Measurements from ENCODE around the gene MYO5A. TPM values are rescaled to one million over a fixed set of nuclear protein-coding genes. Genes with fewer than 3 reads are reported as not detected.
A peak's percentile ranks its signal among the peaks of the same experiment; 100 is the strongest.

MYO5A gene
- total RNA-seq, 1 donor, result 54.3 TPM

DNA sequence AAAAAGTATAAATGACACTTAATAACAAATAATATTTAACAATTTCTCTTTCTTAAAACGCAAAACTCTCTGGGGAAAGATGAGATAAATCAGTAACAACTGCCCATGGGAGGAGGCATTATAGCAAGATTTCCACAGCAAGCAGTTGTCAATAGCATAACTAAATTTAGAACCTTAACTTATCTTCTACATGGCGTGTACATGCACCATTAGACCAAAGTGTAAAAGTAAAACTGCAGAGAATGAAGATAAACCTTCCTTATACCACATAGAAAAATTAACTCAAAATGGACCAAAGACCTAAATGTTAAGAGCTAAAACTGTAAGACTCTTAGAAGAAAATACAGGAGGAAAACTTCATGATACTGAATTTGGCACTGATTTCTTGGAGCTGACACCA is 39.9 kb downstream of the MYO5A start:
- Histone ChIP-seq H3K36me3 (ENCODE audit: insufficient read depth, low read length) (no peaks in the 10 kb centered on the region), H3K4me1 (ENCODE audit: insufficient read depth, low read length) (peaks cover 3% of the 10 kb centered on the region), H2AFZ (ENCODE audit: low read length) (no peak overlapping the region), H4K20me1 (ENCODE audit: insufficient read depth, low read length) (no peaks in the 10 kb centered on the region), H3K9me3 (ENCODE audit: low read depth, low read length) (no peaks in the 10 kb centered on the region), H3K4me3 (ENCODE audit: insufficient read depth, low read length) (no peak overlapping the region), H3K79me2 (ENCODE audit: insufficient read depth, low read length) (peaks cover 53% of the 10 kb centered on the region), H3K4me2 (ENCODE audit: insufficient read depth, low read length) (no peak overlapping the region), H3K27ac (ENCODE audit: low read depth, low read length) (no peak overlapping the region), H3K27me3 (ENCODE audit: insufficient read depth, low read length) (no peaks in the 10 kb centered on the region)
- TF ChIP-seq, protein P1, sequence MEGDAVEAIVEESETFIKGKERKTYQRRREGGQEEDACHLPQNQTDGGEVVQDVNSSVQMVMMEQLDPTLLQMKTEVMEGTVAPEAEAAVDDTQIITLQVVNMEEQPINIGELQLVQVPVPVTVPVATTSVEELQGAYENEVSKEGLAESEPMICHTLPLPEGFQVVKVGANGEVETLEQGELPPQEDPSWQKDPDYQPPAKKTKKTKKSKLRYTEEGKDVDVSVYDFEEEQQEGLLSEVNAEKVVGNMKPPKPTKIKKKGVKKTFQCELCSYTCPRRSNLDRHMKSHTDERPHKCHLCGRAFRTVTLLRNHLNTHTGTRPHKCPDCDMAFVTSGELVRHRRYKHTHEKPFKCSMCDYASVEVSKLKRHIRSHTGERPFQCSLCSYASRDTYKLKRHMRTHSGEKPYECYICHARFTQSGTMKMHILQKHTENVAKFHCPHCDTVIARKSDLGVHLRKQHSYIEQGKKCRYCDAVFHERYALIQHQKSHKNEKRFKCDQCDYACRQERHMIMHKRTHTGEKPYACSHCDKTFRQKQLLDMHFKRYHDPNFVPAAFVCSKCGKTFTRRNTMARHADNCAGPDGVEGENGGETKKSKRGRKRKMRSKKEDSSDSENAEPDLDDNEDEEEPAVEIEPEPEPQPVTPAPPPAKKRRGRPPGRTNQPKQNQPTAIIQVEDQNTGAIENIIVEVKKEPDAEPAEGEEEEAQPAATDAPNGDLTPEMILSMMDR (IDR thresholded peaks at IDR 0.05; ENCODE audit: extremely low read depth, low read depth, low read length), result no peak
- no peak for DNase-seq (ENCODE audit: insufficient read length, low spot score, missing footprints)

DNA sequence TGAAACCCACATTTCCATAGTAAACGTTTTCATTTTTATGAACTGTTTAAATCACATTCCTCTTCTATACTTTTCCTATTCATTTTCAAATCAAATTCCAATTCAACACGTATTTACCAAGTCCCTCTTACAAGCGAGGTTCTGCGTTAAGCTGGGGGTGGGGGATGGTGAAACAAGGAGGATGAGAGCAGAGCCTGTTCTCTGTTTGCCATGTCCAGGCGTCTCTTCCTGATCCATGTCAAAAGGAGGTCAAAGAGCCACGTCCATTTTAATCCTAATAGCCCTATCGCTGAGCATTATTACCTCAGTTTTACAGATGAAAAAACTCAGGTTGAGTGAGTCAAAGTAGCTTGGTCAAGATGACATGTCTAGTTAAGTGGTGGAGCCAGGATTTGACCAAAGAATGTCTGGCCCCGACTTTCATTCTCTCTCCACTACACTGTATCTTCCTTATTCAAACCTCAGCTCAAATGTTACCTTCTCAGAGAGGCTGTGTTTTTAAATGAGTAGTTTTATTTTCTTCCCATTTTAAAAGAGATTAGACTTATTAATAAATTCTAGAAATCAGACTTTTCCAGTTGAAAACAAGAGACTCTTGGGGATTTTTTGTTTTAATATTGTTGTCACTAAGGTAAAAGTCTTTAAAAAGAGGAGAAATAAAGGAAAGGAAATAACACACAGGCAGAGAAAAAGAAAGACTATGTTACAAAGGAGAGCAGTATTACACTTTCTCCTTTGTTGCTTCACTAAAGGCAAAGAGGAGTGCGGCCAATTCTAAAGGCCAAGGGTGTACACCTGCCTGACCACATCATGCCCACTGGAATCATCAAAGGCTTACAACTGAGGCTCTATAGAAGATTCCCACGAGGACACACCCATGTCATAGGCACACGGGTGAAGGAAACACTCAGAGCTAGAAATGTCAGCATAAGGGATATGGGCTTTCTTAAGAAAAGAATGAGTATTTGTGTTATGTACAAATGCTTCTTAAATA is 42.4 kb downstream of the MYO5A start:
- Histone ChIP-seq H3K36me3 (ENCODE audit: insufficient read depth, low read length) (no peaks in the 10 kb centered on the region), H3K4me3 (ENCODE audit: insufficient read depth, low read length) (no peak overlapping the region), H3K9me3 (ENCODE audit: low read depth, low read length) (no peaks in the 10 kb centered on the region), H3K79me2 (ENCODE audit: insufficient read depth, low read length) (peaks cover 52% of the 10 kb centered on the region), H3K27me3 (ENCODE audit: insufficient read depth, low read length) (no peaks in the 10 kb centered on the region), H2AFZ (ENCODE audit: low read length) (no peak overlapping the region), H3K4me2 (ENCODE audit: insufficient read depth, low read length) (no peak overlapping the region), H3K27ac (ENCODE audit: low read depth, low read length) (no peak overlapping the region), H3K4me1 (ENCODE audit: insufficient read depth, low read length) (peaks cover 28% of the 10 kb centered on the region), H4K20me1 (ENCODE audit: insufficient read depth, low read length) (no peaks in the 10 kb centered on the region)
- TF ChIP-seq, protein P1 (IDR thresholded peaks at IDR 0.05; ENCODE audit: extremely low read depth, low read depth, low read length), result no peak
- DNase-seq (ENCODE audit: insufficient read length, low spot score, missing footprints), result no peak

DNA sequence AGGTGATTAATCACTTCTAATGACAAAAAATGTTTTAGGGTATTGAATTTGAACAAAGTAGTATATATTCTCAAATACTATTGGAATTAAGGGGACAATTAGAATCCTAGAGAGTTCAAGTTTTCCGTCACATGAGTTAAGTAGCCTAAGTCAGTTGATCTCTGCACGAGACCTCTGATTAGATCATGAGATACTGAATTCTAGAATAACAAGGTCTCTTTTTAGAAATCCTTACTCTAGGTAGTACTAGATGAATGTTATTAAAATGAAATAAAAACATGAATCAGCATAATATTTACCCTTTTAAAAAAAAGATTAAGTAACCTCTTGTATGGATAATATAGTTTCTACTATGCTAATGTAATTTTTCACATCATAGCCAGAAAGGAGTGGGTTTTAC is 43.4 kb downstream of the MYO5A start:
- Histone ChIP-seq H3K36me3 (ENCODE audit: insufficient read depth, low read length) (no peaks in the 10 kb centered on the region), H2AFZ (ENCODE audit: low read length) (no peak overlapping the region), H3K4me1 (ENCODE audit: insufficient read depth, low read length) (peaks cover 32% of the 10 kb centered on the region), H3K27ac (ENCODE audit: low read depth, low read length) (no peak overlapping the region), H3K4me3 (ENCODE audit: insufficient read depth, low read length) (no peak overlapping the region), H4K20me1 (ENCODE audit: insufficient read depth, low read length) (no peaks in the 10 kb centered on the region), H3K4me2 (ENCODE audit: insufficient read depth, low read length) (no peak overlapping the region), H3K27me3 (ENCODE audit: insufficient read depth, low read length) (no peaks in the 10 kb centered on the region), H3K79me2 (ENCODE audit: insufficient read depth, low read length) (peaks cover 54% of the 10 kb centered on the region), H3K9me3 (ENCODE audit: low read depth, low read length) (no peaks in the 10 kb centered on the region)
- DNase-seq (ENCODE audit: insufficient read length, low spot score, missing footprints), result no peak
- TF ChIP-seq, protein P1 (IDR thresholded peaks at IDR 0.05; ENCODE audit: extremely low read depth, low read depth, low read length), result no peak

DNA sequence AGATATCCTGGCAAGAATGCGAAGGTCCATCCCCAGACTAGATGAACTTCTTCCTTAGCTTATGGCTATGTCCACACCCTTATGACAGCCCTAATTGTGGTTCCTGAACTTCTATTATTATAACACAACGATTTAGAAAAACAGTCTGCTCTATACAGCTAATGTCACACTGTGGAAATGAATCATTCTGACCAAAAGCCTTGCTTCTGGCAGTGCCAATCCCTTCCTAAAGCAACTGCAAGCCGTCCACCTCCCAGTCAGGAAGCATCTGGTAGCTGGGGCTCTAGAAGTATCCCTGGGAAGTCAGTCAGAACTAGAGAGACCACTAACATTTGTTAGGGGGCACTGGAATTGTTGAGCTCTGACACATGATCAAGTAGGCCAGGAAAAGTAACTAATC is 45.0 kb downstream of the MYO5A start:
- no peak overlapping the region for H2AFZ ChIP-seq (ENCODE audit: low read length)
- peak overlapping the region; percentile 48 for H3K27ac ChIP-seq (ENCODE audit: low read depth, low read length)
- TF ChIP-seq, protein P1 (IDR thresholded peaks at IDR 0.05; ENCODE audit: extremely low read depth, low read depth, low read length), result no peak
- H3K27me3 ChIP-seq (ENCODE audit: insufficient read depth, low read length), result no peaks in the 10 kb centered on the region
- peak overlapping the region; percentile 28 for H3K4me2 ChIP-seq (ENCODE audit: insufficient read depth, low read length)
- peaks cover 32% of the 10 kb centered on the region for H3K4me1 ChIP-seq (ENCODE audit: insufficient read depth, low read length)
- no peaks in the 10 kb centered on the region for H3K9me3 ChIP-seq (ENCODE audit: low read depth, low read length)
- H3K36me3 ChIP-seq (ENCODE audit: insufficient read depth, low read length), result no peaks in the 10 kb centered on the region
- H4K20me1 ChIP-seq (ENCODE audit: insufficient read depth, low read length), result no peaks in the 10 kb centered on the region
- DNase-seq (ENCODE audit: insufficient read length, low spot score, missing footprints), result peak; percentile 84
- H3K79me2 ChIP-seq (ENCODE audit: insufficient read depth, low read length), result peaks cover 52% of the 10 kb centered on the region
- H3K4me3 ChIP-seq (ENCODE audit: insufficient read depth, low read length), result no peak overlapping the region
